T47D (cell line): ENCODE results near the gene RAE1.

ENCODE experiments used
- DNase-seq, 2 experiments: peaks; one replicate each; pipeline versions ENCODE4 v3.0.0 to v3.0.0-alpha.2; 2011 to 2012; ENCODE audit warnings: low read depth in 1 of 2, low spot score in 1 of 2
- JUND ChIP-seq: IDR thresholded peaks from 2 replicates; pipeline ENCODE4 v1.6.1; 2012; ENCODE audit warnings: low read depth
- in situ Hi-C: cut with HindIII; loops from 2 replicates; pipeline ENCODE4 v1.10.0; 2016; ENCODE audit warnings: low sequenced_read_pairs, low pct_unique_long_range_greater_than_20kb

Gene RAE1

DNA sequence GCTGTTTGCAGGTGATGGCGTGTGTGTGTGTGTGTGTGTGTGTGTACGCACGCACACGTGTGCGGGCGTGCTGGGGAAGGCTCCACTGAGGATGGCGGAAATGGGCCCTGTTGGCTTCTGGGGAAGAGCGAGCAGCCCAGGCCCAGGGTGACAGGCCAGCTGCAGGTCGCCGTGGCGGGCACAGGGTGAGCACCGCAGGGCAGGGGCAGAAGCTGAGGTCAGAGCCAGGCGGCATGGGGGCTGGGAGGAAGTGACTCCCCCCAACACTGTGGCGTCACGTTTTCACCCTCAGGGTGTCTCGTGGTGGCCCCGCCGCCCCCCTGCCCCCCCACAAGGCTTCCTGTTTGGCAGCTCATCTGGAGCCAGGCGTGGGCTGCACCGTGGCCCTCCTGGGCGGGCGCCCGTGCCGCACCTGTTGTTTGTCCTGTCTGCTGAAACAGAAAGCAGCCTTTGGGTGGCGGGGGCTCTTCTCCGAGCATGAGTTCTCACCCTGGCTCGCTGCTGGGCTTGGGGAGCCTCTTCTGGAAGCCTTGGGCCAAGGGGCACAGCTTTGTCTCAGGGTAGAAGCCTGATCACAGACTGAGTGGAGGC is 47.3 kb downstream of the RAE1 start:
- TF ChIP-seq JUND = no peak
- DNase-seq = no peak
- in situ Hi-C loops = no loop called here

DNA sequence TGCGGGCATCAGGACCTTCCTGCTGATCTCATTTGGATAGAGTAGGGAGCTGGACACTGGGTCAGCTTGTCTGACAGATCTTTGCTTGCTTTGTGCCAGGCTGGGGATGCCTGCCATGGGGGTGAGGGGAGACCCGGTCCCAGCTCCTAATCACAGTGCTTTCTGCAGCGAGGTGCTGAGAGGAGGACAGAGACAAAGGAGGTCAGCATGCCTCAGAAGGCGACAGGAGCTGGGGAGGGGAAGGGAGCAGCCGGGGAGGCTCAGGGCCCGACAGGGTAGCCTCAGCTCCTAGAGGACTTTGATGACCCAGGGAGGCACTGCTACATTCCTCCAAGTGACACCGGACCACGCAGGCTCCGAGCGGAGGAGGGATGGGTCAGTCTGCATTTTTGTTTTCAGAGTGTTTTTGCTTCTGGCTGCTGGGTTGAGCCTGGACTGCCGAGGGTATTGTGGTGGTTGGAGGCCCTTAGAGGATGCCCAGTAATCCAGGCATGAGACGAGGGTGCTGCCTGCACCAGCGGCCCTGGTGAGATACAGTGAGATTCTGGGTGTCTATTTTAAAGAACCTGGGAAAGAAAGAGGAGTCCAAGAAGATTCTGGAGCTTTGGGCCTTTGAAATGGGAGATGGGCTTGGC is 48.0 kb downstream of the RAE1 start:
- no peak for DNase-seq
- in situ Hi-C loops = no loop called here
- no peak for TF ChIP-seq JUND

DNA sequence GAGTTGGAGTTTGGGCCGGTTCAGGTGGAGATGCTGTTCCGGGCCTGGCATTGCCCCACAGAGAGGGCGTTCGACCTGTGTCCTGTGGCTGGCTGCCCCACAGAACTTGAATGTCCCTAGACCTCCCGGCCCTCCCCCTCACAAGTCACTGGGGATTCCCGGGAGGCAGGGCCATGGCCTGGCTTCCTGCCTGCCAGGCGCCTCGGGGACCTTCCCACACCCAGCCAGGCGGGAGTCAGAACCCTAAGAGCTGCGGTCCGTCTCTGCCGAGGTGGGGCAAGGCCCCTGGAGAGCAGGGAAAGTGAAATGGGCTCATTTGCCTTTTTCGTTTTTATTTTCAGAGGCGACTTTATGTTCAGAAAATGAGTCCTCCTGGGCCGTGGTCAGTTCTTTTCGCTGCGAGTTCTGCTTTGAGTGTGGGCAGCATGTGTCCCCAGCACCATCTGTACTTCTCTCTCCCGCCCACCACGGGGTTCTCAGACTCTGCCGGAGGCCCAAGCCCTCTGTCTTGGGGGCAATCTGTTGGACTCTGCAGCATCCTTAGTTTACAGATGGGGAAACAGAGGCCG is 48.6 kb downstream of the RAE1 start:
- in situ Hi-C loops = no loop called here
- no peak for DNase-seq
- TF ChIP-seq JUND = no peak

DNA sequence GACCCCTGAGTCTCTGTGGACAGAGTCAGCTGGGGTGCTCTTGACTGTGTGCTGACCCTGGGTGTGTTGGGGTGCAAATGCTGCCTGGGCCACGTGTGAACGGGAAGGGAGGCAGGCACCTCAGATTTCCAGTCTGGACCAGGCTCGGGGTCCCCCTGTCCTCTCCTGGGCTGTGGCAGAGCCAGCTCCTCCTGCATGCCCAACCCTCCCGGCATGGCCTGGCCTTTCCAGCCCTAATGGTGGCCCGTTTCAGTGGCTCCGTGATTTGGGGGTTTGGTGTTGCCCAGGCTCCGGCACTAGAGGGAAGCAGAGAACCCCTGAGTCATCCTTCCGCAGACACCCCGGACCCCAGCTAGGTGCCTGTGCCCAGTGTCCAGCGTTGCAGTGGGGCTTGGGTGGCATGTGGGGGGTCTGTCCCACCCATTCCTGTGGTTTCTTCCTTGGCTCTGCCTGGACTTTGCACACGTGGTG is 49.2 kb downstream of the RAE1 start:
- TF ChIP-seq JUND = no peak
- no peak for DNase-seq
- in situ Hi-C loops = no loop called here

DNA sequence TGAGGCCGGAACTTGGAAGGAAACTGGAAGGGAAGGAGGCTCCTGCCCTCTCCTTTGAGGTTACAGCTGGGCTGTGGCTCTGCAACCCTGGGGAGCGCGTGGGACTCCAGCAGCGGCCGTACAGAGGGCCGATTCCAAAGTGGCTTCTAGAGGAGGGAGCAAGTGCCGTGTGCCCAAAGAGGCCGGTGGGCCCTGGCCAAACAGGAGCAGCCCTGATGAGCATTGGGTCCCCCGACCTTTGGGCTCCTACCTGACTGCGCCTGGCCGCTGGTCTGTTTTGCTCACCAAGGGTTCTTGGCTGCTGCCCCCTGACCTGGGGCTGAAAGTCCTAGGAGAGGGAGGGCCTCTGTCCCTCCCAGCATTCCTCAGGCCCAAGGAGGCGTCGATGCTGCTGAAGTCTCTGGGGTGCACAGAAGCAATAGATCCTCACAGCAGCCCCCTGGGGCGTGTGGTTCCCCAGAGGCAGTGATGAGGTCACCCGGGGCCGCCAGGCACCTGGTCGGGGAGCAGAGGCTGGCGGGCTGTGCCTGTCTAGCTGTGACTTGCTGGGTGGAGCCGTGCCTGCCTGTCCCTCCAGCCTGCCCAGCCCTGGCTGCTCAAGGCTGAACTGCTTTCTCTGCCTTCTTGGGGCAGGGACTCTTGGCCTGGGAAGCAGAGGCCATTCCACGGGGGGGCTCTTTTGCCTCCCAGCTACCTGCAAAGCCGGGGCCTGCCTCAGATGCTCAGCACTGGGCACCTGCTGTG is 49.9 kb downstream of the RAE1 start:
- TF ChIP-seq JUND = no peak
- DNase-seq = no peak

DNA sequence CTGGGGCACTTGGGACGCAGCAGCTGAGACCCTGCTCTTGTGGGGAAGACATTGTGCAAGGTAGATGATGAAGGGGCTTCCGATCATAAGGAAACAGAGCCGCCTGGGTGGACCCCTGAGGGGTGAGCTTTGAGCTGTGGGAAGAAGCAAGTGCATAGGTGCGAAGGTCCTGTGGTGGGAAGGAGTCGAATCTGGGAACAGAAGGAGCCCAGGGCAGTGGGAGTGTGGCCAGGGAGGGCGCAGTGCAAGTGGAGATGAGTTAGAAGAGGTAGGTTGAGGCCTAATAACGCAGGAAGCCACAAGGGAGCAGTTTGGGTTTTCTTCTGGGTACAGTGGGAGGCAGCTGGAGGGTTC is 50.5 kb downstream of the RAE1 start:
- in situ Hi-C loops = no loop called here
- no peak for TF ChIP-seq JUND
- DNase-seq = no peak

More for the DNA sequence above, 49.9 kb downstream of the RAE1 start:
- in situ Hi-C loops = no loop called here

DNA sequence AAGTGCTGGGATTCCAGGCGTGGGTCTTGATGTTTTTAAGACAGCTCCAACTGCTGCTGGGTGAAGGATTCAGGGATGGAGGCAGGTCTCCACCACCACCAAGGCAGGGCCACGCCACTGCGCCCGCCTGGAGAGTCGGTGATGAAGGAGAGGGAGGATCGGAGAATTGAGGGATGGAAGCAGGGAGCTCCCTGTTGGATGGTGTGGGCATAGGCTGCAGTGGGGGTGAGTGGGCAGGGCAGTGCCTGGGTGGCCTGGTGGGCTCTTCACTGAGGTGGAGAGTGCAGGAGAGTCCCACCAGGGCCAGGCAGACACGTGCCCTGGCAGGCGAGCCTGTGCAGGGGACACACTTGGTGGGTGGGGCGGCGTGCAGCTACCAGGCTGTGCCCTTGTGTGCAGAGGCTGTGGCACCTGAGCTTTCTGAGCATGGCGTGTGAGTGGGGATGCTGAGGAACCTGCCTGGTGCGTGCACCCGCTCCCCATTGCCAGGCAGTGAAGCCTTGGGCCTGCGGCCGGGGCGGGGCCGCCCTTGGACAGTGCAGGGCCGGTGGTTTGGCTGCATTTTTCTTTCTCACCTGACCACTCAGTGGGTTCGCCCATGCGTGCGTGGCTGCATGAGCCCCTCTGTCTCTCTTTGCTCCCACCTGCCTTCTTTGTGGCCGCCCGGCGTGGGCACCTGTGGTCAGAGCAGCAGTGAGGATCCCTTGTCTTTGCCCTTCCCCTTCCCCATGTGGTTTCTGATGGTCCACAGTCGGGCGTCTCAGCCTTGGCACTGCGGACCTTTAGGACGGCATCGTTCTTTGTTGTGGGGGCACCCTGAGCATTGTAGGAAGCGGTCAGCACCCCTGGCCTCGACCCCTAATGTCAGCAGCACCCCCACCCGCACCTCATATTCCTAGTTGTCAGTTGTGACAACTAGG is 51.4 kb downstream of the RAE1 start:
- TF ChIP-seq JUND = no peak
- DNase-seq = no peak
- in situ Hi-C loops = no loop called here

DNA sequence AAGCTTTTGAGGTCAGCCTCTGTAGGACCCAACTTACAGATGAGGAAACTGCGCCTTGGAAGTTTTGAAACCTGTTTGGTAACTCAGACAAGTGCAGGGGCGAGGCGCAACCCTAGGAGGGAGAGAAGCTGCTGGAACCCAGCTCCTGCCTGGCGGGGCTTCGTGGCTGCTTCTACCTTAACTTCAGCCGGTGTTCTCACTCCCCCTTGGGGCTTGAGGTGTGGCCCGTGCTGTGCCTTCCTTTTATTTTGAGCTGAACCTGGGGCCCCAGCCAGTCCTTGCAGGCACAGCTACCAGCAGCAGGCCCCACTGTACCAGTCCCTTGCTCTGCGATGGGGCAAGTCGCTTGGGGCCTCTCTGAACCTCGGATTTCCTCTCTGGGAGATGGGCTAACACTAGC is 52.2 kb downstream of the RAE1 start:
- no peak for DNase-seq
- in situ Hi-C loops = no loop called here
- TF ChIP-seq JUND = no peak

DNA sequence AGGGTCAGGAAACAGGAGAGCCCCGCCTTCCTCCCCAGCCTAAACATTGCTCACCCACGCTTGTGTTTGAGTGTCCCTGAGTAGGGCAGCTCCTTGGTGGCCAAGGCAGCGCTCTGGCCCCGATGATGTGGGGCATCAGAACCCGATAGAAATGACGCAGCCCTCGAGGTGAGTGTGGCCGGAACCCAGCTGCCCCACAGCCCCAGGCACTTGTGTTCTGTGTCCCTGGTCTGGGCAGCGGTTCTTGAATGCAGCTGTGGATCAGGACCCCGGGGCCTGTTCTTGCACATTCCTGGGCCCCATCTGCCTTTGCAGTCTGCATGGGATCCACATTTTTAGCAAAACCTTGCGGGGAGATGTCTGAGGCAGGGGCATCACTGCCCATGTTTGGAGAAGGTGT is 53.0 kb downstream of the RAE1 start:
- in situ Hi-C loops = no loop called here

DNA sequence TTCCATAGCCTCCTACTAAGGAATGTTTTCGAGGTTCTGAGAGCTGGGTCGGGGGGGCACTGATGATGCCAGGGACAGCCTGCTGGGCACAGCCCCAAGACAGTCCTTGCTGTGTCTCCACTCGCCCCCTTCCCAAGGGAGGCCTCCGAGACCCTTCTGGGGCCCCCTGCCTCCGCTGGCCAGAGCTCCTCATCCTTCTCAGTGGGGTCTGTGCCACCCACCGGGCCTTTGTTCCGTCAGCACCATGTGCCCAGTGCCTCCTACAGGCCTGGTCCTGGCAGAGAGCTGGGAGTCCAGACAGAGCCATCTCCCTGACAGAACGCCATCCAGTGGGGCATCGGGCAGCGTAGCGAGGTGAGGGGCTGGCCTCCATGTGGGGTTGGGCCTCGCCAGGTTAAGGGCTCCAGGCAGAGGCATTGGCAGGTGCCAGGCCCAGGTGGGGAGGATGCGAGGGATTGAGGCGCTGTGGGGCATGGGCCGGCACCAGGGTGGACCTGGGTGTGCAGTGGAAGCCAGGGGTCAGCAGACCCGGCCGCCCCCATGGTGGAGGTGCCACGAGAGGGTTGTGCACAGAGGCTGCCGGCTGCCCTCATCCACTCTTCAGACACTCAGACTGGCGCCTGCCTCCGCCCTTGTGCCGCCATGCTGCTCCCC is 53.5 kb downstream of the RAE1 start:
- no peak for DNase-seq
- TF ChIP-seq JUND = no peak
- in situ Hi-C loops = no loop called here

More for the DNA sequence above, 53.0 kb downstream of the RAE1 start:
- no peak for DNase-seq
- no peak for TF ChIP-seq JUND

DNA sequence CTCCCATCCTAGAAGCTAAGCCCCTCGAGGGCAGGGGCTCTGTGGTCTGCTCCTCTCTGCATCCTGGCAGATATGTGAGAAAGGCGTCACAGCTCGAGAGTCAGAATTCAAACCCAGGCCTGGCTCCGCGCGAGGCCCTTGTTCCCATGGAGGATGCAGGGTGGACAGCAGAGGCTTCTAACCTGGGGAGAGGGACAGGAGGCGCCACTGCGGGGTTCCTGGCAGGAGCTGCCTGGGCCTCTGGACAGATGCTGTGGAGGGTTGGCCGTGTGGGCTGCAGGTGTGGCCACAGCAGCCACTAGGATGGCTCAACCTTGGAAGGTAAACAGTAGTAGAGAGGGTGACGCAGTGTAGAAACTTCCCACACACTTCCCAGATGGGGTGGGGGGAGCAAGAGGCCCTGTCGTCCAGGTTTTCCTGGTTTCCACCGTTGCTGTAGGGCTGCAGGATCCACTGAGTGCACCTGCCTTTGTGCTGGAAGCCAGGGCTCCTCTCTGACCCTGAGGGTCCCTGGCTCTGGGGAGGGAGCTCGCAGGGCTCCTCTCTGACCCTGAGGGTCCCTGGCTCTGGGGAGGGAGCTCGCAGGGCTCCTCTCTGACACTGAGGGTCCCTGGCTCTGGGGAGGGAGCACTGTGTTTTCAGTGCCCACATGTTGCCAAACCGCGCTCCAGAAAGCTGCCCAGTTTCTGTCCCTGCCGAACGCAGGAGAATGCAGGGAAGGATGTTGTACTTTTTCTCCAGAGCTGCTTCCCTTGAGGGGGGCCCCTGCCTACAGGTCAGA is 54.4 kb downstream of the RAE1 start:
- in situ Hi-C loops = no loop called here
- TF ChIP-seq JUND = no peak
- DNase-seq = no peak

DNA sequence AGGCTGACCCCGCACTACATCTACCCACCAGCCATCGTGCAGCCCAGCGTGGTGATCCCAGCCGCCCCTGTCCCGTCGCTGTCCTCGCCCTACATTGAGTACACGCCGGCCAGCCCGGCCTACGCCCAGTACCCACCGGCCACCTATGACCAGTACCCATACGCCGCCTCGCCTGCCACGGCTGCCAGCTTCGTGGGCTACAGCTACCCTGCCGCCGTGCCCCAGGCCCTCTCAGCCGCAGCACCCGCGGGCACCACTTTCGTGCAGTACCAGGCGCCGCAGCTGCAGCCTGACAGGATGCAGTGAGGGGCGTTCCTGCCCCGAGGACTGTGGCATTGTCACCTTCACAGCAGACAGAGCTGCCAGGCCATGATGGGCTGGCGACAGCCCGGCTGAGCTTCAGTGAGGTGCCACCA is 56.5 kb downstream of the RAE1 start:
- DNase-seq = no peak
- in situ Hi-C loops = no loop called here
- TF ChIP-seq JUND = no peak
